NCI-H1694 treated with DMSO at 0.1 percent for 48 hours (cell line): Measurements from ENCODE around the gene PTPN3.
"Not testable (repeated sequence)": the region's sequence is repeated elsewhere in the genome, so short reads cannot be mapped to it uniquely, and the experiment has no call there.

Experiments
- DNase-seq: peaks from one replicate; lab custom pipeline; 2025; lab: John Stamatoyannopoulos, UW

PTPN3 gene

DNA sequence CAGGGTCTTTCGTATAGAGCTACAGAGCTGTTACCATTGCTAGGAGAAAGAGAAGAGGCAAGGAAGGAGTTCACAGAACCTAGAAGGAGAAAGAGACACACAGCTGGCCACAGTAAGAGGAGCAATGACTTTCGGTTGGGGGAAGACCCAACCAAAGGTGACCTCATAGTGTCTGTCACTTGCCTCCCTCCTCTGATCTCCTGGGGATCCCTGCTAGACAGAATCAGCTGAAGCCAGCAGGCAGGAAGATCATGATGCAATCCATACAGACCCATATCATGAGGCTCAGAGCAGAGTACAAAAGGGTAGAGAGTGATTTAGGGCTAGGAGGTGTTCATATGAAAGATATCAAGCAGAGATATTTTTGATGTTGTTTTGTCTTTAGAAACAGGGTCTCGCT lies 151.2 kb downstream of the PTPN3 start:
- DNase-seq, result no peak

GRCh38 chr9:109344866-109345265 lies 153.2 kb downstream of the PTPN3 start:
- no peak for DNase-seq

DNA sequence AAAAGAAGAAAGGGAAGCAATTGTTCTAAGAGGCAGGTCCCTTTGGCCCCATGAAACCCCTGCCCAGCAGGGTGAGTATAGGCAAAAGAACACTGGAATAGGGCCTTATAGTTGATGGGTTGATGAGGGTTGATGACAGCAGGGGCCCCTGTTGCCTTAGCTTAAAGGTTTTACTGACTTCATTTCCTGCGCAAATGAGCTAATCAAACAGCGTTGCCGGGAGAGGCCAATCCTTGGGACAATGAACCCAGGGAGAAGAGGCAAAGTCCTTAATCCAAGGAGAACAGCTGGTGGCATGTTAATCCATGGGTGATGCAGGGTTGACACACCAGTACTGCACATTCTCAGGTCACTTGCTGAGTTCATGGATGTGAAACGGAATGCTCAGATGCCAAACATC lies 155.2 kb downstream of the PTPN3 start:
- DNase-seq, result no peak

DNA sequence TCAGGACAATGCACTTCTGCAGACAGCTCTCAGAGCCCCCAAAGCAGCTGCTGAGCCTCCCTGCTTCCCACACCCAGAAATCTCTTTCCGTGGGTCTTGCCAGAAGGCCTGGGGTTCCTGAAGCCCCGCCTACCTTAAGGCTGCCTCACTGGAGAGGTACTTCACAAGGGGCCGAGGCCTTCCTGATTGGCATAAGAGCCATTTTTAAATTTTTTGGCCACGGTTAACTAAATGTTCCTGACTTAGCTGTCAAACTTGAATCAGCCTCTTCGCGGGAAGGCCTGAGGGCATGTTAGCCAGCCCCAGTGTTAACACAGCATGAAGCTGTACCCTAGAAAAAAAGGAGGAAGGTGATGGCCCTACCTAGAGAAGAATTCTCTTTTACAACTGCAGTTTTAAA lies 156.5 kb downstream of the PTPN3 start:
- DNase-seq, result no peak

GRCh38 chr9:109340979-109341378 lies 157.1 kb downstream of the PTPN3 start:
- not testable (repeated sequence) for DNase-seq

- no peak for DNase-seq
Measured at GRCh38 chr9:109336409-109336808, 161.7 kb downstream of the PTPN3 start.

GRCh38 chr9:109335929-109336328 lies 162.2 kb downstream of the PTPN3 start:
- no peak for DNase-seq

GRCh38 chr9:109335121-109335520 lies 163.0 kb downstream of the PTPN3 start:
- no peak for DNase-seq

GRCh38 chr9:109331353-109331752 lies 166.8 kb downstream of the PTPN3 start:
- no peak for DNase-seq

DNA sequence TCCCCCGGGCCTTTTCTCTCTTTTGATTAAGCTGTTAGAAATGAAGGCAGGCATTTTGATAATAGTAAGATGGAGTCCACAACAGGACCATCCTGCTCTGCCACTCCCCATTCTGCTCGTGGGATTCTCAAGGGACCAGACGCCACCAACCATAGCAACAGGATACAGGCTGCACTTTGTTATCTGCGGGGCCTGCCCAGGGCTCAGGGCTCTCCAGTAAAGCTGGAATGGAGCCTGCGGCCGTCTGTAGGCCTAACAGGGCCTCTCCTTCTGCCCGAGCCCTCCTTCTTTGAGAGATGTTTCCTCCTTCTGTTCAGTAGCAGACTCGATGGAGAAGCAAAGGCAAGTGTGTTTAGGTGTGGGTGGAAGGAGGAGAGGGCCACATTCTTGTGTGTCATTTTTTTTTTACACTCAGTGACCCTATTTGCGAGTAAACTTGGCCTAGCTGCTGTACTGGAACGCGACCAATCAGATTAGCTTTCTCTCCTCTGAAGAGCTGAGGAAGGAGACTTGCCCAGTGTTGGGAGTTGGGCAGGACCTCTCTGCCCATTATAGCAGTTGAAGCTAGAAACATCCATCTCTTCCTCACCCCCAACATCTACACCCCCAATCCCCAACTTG lies 168.4 kb downstream of the PTPN3 start:
- no peak for DNase-seq

GRCh38 chr9:109328978-109329637 lies 169.0 kb downstream of the PTPN3 start:
- no peak for DNase-seq
